ENCODE measurements around the gene TNXB. TPM values are rescaled to one million over a fixed set of nuclear protein-coding genes. Genes with fewer than 3 reads are reported as not detected.

Gene TNXB
- total RNA-seq, 1 experiment from 2014 or later, result 11.5 TPM

GRCh38 chr6:32128751-32129296, 19.7 kb upstream of the TNXB start:
- peak overlapping the region; percentile 97 for H3K27ac ChIP-seq (ENCODE audit: low read depth, low read length, poor library complexity, severe bottlenecking)
- TF ChIP-seq, protein P1, sequence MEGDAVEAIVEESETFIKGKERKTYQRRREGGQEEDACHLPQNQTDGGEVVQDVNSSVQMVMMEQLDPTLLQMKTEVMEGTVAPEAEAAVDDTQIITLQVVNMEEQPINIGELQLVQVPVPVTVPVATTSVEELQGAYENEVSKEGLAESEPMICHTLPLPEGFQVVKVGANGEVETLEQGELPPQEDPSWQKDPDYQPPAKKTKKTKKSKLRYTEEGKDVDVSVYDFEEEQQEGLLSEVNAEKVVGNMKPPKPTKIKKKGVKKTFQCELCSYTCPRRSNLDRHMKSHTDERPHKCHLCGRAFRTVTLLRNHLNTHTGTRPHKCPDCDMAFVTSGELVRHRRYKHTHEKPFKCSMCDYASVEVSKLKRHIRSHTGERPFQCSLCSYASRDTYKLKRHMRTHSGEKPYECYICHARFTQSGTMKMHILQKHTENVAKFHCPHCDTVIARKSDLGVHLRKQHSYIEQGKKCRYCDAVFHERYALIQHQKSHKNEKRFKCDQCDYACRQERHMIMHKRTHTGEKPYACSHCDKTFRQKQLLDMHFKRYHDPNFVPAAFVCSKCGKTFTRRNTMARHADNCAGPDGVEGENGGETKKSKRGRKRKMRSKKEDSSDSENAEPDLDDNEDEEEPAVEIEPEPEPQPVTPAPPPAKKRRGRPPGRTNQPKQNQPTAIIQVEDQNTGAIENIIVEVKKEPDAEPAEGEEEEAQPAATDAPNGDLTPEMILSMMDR (conservative IDR thresholded peaks at IDR 0.05; ENCODE audit: low read depth, low read length), result no peak
- TF ChIP-seq EZH2 (IDR thresholded peaks at IDR 0.05; ENCODE audit: borderline replicate concordance, low read depth, low read length, poor library complexity, severe bottlenecking), result no peak
- CTCF ChIA-PET, result interaction anchor here (0.5 to 1.2 kb wide), 2 partner anchors 62 to 170 kb away, joined by 3 read pairs; partner anchors contain the start of genes NELFE, PBX2 and SKIC2
- no TSS peak for BruUV-seq (replicated peaks)
- POLR2A ChIA-PET (ENCODE audit: low non-redundant PET), result interaction anchor here (0.8 kb wide), 1 partner anchor 67 kb away, joined by 3 read pairs; no protein-coding TSS in a partner anchor
- H3K4me1 ChIP-seq (ENCODE audit: insufficient read depth, low read length, poor library complexity, severe bottlenecking), result peaks cover 21% of the 10 kb centered on the region
- peaks cover 9% of the 10 kb centered on the region for H3K36me3 ChIP-seq (ENCODE audit: insufficient read depth, low read length, poor library complexity, severe bottlenecking)
- no peak for DNase-seq (ENCODE audit: low spot score)
- no peaks in the 10 kb centered on the region for H3K27me3 ChIP-seq (replicated peaks; ENCODE audit: insufficient read depth, low read depth, low read length, poor library complexity)
- intact Hi-C loops (cut with micrococcal nuclease; ENCODE audit: unreplicated experiment), result loop anchor here (2.0 kb wide), 1 partner anchor 66 kb away; no protein-coding TSS in a partner anchor
- H3K9me3 ChIP-seq (ENCODE audit: low read depth, low read length, poor library complexity, severe bottlenecking), result no peaks in the 10 kb centered on the region
- peak overlapping the region; percentile 89 for H3K4me3 ChIP-seq (ENCODE audit: low read depth, low read length, poor library complexity, severe bottlenecking)

GRCh38 chr6:32127717-32128592, 18.8 kb upstream of the TNXB start, which contains the start of gene ATF6B:
TSS of gene ATF6B (minus strand) at chr6:32128246. CDS start at chr6:32128207, 39 bp downstream.
- Histone ChIP-seq H3K4me1 (ENCODE audit: insufficient read depth, low read length, poor library complexity, severe bottlenecking) (peaks cover 21% of the 10 kb centered on the region), H3K9me3 (ENCODE audit: low read depth, low read length, poor library complexity, severe bottlenecking) (no peaks in the 10 kb centered on the region), H3K4me3 (ENCODE audit: low read depth, low read length, poor library complexity, severe bottlenecking) (peak within 1 kb of the TSS; percentile 89), H3K27me3 (replicated peaks; ENCODE audit: insufficient read depth, low read depth, low read length, poor library complexity) (no peaks in the 10 kb centered on the region), H3K27ac (ENCODE audit: low read depth, low read length, poor library complexity, severe bottlenecking) (peak within 1 kb of the TSS; percentile 97), H3K36me3 (ENCODE audit: insufficient read depth, low read length, poor library complexity, severe bottlenecking) (peaks cover 14% of the 10 kb centered on the region)
- no TSS peak for BruUV-seq (replicated peaks)
- TF ChIP-seq, protein P1 (conservative IDR thresholded peaks at IDR 0.05; ENCODE audit: low read depth, low read length), result no peak
- no peak for TF ChIP-seq EZH2 (IDR thresholded peaks at IDR 0.05; ENCODE audit: borderline replicate concordance, low read depth, low read length, poor library complexity, severe bottlenecking)
- CTCF ChIA-PET, result interaction anchor here (1.2 kb wide), 1 partner anchor 62 kb away, joined by 3 read pairs; the partner anchor contains the start of gene PBX2
- DNase-seq (ENCODE audit: low spot score), result peak; percentile 100
- POLR2A ChIA-PET (ENCODE audit: low non-redundant PET), result no interaction called here
- intact Hi-C loops (cut with micrococcal nuclease; ENCODE audit: unreplicated experiment), result loop anchor here (2.0 kb wide), 1 partner anchor 67 kb away; no protein-coding TSS in a partner anchor

DNA sequence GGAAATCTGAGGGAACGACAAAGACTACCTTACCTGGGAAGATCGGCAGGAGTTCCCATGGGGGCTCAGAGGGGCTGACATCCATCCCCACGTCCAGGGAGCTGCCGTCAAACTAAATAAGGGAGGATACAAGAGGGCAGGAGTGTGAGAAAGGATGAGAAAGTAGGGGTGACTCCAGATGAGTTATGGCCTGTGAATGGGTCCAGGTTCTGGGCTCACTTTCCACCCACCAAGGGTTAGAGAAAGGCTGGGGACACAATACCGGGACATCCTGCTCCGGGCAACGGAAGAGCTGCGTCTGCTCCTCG, 18.2 kb upstream of the TNXB start:
- POLR2A ChIA-PET (ENCODE audit: low non-redundant PET), result no interaction called here
- intact Hi-C loops (cut with micrococcal nuclease; ENCODE audit: unreplicated experiment), result no loop called here
- CTCF ChIA-PET, result interaction anchor here (1.2 kb wide), 1 partner anchor 63 kb away, joined by 3 read pairs; the partner anchor contains the start of gene PBX2
- H3K4me1 ChIP-seq (ENCODE audit: insufficient read depth, low read length, poor library complexity, severe bottlenecking), result peaks cover 21% of the 10 kb centered on the region
- H3K4me3 ChIP-seq (ENCODE audit: low read depth, low read length, poor library complexity, severe bottlenecking), result peak overlapping the region; percentile 89
- H3K27ac ChIP-seq (ENCODE audit: low read depth, low read length, poor library complexity, severe bottlenecking), result peak overlapping the region; percentile 97
- H3K36me3 ChIP-seq (ENCODE audit: insufficient read depth, low read length, poor library complexity, severe bottlenecking), result peaks cover 18% of the 10 kb centered on the region
- H3K9me3 ChIP-seq (ENCODE audit: low read depth, low read length, poor library complexity, severe bottlenecking), result no peaks in the 10 kb centered on the region
- no peak for TF ChIP-seq EZH2 (IDR thresholded peaks at IDR 0.05; ENCODE audit: borderline replicate concordance, low read depth, low read length, poor library complexity, severe bottlenecking)
- TF ChIP-seq, protein P1 (conservative IDR thresholded peaks at IDR 0.05; ENCODE audit: low read depth, low read length), result no peak
- no peaks in the 10 kb centered on the region for H3K27me3 ChIP-seq (replicated peaks; ENCODE audit: insufficient read depth, low read depth, low read length, poor library complexity)
- no peak for DNase-seq (ENCODE audit: low spot score)
- BruUV-seq (replicated peaks), result no TSS peak
